OCI-LY1 (cell line): ENCODE results near the gene NFIA.

ENCODE experiments used
- EZH2 ChIP-seq: fragments of 200-600 bp; sonication (generic), shearing (Covaris generic); IDR thresholded peaks from 2 replicates; pipeline ENCODE4 v1.8.0; 2017; ENCODE audit warnings: borderline replicate concordance, mixed run types, mild to moderate bottlenecking, antibody characterized with exemption, low read length, moderate library complexity, mixed read lengths
- TF ChIP-seq, protein P1 (sequence below): fragments of 200-600 bp; sonication (generic), shearing (Covaris generic); IDR thresholded peaks from 2 replicates; pipeline ENCODE4 v1.5.1; 2017; ENCODE audit warnings: mild to moderate bottlenecking, antibody characterized with exemption, low read length, moderate library complexity, mixed read lengths

DNA sequence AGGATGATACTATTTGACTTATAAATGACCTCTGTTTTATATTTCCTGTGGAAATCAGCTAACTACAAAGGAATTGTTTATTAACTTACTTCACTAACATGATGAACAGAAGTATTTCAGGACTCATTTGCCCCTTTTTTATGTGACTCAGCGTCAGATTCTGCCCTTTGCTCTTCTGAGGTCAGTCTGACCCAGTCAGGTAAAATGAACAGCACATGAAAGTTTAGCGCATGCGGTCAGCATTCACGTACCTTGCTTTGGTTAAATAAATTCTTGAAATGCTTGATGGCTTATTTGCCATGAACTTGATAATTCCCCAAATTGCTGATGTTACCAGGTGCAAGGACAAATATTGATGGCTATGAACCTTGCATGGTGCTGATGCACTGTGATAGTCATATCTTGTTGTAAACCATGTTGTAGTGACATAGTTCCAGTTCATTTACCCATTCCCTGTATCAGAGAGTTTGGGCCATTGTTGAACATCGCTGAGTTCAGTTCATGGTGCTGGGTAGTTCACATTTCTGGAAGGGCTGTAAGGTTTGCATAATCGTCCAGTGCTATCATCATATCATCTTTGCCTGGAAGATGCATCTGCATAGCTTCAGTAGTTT lies 133.4 kb downstream of the NFIA start:
- TF ChIP-seq EZH2, result no peak
- TF ChIP-seq, protein P1, sequence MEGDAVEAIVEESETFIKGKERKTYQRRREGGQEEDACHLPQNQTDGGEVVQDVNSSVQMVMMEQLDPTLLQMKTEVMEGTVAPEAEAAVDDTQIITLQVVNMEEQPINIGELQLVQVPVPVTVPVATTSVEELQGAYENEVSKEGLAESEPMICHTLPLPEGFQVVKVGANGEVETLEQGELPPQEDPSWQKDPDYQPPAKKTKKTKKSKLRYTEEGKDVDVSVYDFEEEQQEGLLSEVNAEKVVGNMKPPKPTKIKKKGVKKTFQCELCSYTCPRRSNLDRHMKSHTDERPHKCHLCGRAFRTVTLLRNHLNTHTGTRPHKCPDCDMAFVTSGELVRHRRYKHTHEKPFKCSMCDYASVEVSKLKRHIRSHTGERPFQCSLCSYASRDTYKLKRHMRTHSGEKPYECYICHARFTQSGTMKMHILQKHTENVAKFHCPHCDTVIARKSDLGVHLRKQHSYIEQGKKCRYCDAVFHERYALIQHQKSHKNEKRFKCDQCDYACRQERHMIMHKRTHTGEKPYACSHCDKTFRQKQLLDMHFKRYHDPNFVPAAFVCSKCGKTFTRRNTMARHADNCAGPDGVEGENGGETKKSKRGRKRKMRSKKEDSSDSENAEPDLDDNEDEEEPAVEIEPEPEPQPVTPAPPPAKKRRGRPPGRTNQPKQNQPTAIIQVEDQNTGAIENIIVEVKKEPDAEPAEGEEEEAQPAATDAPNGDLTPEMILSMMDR, result no peak
